ENCODE measurements around the gene RELN. TPM values are rescaled to one million over a fixed set of nuclear protein-coding genes. Genes with fewer than 3 reads are reported as not detected.

The RELN gene
- total RNA-seq, 1 experiment from 2014 or later, result 0.20 TPM

- TF ChIP-seq STAT6 (CRISPR knock-in tag; conservative IDR thresholded peaks at IDR 0.05; ENCODE audit: low read depth) (no peak), NR3C1 (CRISPR knock-in tag; conservative IDR thresholded peaks at IDR 0.05; ENCODE audit: low read depth) (no peak)
Observed at GRCh38 chr7:103922407-103922806, 67.1 kb downstream of the RELN start (continued).

DNA sequence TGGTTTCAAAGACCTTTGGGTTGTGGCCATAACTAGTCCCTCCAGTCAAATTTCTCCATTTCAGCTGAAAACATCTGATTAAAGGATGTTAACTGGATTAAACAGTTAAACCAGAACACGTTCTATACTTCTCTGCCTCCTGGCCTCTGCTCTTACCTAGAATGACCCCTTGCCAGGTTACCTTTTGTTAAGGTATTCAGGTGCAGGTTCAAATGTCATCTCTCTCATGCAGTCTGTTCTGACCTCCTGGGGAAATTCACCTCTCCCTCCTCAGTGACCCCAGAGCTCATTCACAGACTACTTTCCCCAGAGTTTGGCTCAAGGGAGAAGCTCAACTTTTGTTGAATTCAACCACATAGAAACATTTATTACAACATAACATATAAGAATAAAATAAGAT is 67.8 kb downstream of the RELN start:
- Mint-ChIP-seq H3K4me3 (no peak overlapping the region), H3K9me3 (no peaks in the 10 kb centered on the region), H3K36me3 (no peaks in the 10 kb centered on the region), H3K4me1 (peaks cover 8% of the 10 kb centered on the region; the same call in 1 of the 2 replicates), H3K27me3 (ENCODE audit: low read depth) (no peaks in the 10 kb centered on the region), H3K27ac (no peak overlapping the region)
- ChIA-PET POLR2A (no interaction called here), CTCF (interaction anchor here (1.1 kb wide), 1 partner anchor 11 kb away, joined by 3 read pairs; no protein-coding TSS in a partner anchor)
- TF ChIP-seq GTF2I (CRISPR knock-in tag; conservative IDR thresholded peaks at IDR 0.05), result no peak
- ATAC-seq (peak; percentile 64), DNase-seq (ENCODE audit: low spot score) (no peak)

GRCh38 chr7:103919272-103919868 is 70.1 kb downstream of the RELN start:
- H3K36me3 Mint-ChIP-seq, result no peaks in the 10 kb centered on the region
- H3K4me1 Mint-ChIP-seq, result peaks cover 8% of the 10 kb centered on the region; the same call in 1 of the 2 replicates
- POLR2A ChIA-PET, result no interaction called here
- H3K4me3 Mint-ChIP-seq, result no peak overlapping the region
- H3K9me3 Mint-ChIP-seq, result no peaks in the 10 kb centered on the region
- no peaks in the 10 kb centered on the region for H3K27me3 Mint-ChIP-seq (ENCODE audit: low read depth)
- no peak overlapping the region for H3K27ac Mint-ChIP-seq
- CTCF ChIA-PET, result no interaction called here
- no peak for ATAC-seq
- TF ChIP-seq, protein P1, sequence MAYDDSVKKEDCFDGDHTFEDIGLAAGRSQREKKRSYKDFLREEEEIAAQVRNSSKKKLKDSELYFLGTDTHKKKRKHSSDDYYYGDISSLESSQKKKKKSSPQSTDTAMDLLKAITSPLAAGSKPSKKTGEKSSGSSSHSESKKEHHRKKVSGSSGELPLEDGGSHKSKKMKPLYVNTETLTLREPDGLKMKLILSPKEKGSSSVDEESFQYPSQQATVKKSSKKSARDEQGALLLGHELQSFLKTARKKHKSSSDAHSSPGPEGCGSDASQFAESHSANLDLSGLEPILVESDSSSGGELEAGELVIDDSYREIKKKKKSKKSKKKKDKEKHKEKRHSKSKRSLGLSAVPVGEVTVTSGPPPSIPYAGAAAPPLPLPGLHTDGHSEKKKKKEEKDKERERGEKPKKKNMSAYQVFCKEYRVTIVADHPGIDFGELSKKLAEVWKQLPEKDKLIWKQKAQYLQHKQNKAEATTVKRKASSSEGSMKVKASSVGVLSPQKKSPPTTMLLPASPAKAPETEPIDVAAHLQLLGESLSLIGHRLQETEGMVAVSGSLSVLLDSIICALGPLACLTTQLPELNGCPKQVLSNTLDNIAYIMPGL (CRISPR knock-in tag; IDR thresholded peaks at IDR 0.05), result no peak
- TF ChIP-seq ZNF232 (CRISPR knock-in tag; IDR thresholded peaks at IDR 0.05) (no peak), SP1 (CRISPR knock-in tag; conservative IDR thresholded peaks at IDR 0.05) (no peak), USF2 (CRISPR knock-in tag; IDR thresholded peaks at IDR 0.05) (no peak), NFE2L1 (CRISPR knock-in tag; IDR thresholded peaks at IDR 0.05) (no peak), NFATC4 (CRISPR knock-in tag; IDR thresholded peaks at IDR 0.05) (no peak), JUN (CRISPR knock-in tag; IDR thresholded peaks at IDR 0.05) (no peak), ZNF219 (CRISPR knock-in tag; IDR thresholded peaks at IDR 0.05; ENCODE audit: borderline replicate concordance) (no peak), NR2C2 (CRISPR knock-in tag; IDR thresholded peaks at IDR 0.05) (no peak), NR3C1 (CRISPR knock-in tag; conservative IDR thresholded peaks at IDR 0.05; ENCODE audit: low read depth) (no peak), JAZF1 (CRISPR knock-in tag; IDR thresholded peaks at IDR 0.05) (no peak), EMX1 (CRISPR knock-in tag; IDR thresholded peaks at IDR 0.05) (no peak), ATF2 (CRISPR knock-in tag; IDR thresholded peaks at IDR 0.05; ENCODE audit: borderline replicate concordance, low read depth) (no peak), RELA (CRISPR knock-in tag; IDR thresholded peaks at IDR 0.05; ENCODE audit: borderline replicate concordance) (no peak)
- TF ChIP-seq, protein P2, sequence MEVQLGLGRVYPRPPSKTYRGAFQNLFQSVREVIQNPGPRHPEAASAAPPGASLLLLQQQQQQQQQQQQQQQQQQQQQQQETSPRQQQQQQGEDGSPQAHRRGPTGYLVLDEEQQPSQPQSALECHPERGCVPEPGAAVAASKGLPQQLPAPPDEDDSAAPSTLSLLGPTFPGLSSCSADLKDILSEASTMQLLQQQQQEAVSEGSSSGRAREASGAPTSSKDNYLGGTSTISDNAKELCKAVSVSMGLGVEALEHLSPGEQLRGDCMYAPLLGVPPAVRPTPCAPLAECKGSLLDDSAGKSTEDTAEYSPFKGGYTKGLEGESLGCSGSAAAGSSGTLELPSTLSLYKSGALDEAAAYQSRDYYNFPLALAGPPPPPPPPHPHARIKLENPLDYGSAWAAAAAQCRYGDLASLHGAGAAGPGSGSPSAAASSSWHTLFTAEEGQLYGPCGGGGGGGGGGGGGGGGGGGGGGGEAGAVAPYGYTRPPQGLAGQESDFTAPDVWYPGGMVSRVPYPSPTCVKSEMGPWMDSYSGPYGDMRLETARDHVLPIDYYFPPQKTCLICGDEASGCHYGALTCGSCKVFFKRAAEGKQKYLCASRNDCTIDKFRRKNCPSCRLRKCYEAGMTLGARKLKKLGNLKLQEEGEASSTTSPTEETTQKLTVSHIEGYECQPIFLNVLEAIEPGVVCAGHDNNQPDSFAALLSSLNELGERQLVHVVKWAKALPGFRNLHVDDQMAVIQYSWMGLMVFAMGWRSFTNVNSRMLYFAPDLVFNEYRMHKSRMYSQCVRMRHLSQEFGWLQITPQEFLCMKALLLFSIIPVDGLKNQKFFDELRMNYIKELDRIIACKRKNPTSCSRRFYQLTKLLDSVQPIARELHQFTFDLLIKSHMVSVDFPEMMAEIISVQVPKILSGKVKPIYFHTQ (CRISPR knock-in tag; IDR thresholded peaks at IDR 0.05), result no peak
- no peak for DNase-seq (ENCODE audit: low spot score)
